Measurements from ENCODE around the gene GNG13.
"Not testable (repeated sequence)": the region's sequence is repeated elsewhere in the genome, so short reads cannot be mapped to it uniquely, and the experiment has no call there.

The GNG13 gene

DNA sequence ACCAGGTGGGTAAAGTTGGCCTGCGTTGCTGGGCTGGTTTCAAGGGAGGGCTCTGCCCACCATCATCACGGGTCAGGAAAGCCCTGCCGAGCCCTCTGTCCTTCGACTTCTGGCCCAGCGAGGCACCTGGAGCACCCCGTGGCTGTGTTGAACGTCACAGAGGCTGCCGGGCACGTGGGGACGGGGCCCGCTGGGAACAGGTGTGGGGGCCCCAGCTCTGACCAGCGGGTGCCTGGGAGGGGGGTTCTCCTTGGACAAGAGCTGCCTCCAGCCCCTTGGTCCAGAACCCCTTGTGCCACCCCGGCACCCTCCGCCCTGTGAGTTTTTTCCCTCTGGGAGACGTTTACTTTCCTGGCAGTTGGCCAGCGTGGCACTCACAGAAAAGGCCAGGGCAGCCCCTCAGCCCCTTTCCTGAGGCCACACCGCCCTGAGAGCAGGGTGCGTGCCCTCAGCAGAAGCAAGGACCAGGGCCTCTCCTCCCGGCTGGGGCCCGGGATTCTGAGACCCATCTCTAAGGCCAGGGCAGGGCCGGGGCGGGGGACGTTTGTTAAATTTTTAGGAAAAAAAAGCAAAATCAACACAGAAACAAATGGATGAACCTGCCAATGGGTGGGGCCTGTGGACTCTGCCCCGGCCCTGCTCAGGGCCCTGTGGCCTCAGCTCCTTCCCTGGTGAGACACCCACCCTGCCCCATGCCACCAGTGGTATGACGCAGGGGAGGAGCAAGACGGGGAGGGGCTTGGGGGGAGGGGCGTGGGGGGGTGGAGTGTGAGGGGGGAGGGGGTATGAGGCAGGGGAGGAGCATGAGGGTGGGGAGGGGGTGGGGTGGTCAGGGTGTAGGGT lies 31.3 kb upstream of the GNG13 start:
- DNase-seq = no peak

DNA sequence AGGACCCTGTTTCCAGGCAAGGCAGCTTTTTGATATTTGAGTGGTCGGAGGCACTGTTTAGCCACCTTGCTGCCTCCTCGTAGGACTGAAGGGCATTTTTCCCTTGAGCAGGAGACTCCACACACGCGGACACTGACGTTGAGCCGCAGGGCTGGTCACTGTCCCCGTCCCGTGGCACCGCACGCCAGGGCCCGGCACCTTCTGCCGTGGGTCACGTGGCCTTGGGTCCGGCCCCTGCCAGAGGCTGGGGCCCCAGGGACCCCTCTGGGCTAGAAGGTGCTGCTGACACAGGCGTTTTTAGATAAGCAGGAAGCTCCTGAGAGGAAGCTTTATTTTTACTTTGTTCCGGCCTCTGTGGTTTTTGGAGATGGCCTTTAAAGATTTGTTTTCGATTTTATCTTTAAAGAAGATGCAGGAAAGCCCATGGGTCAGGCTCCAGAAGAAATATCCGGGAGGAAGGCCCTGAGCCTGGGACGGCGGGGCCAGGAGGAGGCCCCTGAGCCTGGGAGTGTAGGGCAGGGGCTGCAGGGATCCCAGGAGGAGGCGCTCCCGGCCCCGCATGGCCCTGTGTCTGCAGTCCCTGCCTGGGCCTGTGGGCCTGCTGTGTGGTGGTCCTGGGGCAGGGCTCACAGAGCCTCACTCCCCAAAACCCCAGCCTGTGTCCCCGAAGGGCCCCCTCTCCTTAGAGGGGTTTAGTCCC lies 30.5 kb upstream of the GNG13 start:
- no peak for DNase-seq

DNA sequence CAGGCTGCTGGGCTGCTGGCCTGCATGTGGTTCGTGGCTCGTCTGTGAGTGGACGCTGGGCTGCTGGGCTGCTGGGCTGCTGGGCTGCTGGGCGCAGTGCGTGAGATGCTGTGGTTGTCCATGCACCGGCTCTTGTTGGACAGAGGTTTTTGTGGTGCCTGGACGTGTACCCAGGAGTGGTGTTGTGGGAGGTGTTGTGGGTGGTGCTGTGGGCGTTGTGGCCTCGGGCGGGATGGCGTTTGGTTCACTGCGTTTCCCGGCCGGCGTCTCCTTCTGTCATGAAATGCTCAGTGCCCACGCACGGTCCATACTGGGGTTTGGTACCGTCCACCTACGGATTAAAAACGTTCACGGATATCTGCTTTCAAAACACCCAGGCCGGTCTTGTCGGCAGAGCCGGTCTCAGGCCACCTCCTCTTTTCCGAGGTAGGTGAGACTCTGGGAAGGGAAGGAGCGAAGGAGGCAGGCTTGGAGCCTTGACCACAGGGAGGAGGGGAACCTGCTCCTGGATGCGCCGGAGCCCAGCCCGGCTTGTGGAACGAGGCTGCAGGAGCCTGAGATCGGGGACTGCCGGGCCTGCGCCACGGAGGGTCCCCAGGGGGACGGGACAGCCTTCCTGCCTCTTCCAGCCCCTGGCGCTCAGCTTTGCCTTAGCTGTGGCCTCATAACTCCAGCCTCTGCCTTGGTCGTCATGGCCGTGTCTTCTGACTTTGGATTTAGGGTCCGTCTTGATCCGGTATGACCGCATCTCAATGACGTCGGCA lies 29.8 kb upstream of the GNG13 start:
- DNase-seq = no peak

DNA sequence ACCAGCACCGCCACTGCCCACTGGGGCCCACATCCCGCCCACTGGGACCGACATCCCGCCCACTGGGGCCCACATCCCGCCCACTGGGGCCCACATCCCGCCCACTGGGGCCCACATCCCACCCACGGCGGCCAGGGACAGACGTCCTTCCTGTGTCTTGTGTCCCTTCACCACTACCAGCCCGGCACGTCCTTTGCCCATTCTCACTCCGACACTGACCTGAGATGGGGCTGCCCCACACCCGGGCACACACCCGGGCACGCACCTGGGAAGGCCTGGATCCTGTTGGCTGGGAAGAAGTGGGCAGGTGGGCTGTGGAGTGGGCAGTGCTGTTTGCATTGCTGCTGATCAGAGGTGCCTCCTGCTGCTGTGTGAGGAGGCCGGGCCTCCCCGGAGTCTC lies 28.4 kb upstream of the GNG13 start:
- no peak for DNase-seq

DNA sequence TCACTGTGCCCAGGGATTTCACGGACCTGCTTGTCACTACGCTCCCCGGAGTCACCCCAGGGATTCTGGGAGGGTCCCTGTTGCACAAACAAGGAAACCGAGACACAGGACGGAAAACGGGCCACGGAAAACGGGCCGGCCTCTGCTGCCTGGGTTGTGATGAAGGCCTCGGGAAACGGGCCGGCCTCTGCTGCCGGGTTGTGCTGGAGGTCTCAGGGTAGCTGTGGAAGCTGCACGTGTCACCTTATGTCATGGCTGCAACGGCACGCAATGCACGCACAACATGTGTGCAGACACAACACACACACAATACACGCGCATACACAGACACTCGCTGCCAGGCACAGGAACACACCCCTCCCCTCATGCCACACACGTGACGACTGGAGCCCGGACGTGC lies 27.0 kb upstream of the GNG13 start:
- DNase-seq = no peak

DNA sequence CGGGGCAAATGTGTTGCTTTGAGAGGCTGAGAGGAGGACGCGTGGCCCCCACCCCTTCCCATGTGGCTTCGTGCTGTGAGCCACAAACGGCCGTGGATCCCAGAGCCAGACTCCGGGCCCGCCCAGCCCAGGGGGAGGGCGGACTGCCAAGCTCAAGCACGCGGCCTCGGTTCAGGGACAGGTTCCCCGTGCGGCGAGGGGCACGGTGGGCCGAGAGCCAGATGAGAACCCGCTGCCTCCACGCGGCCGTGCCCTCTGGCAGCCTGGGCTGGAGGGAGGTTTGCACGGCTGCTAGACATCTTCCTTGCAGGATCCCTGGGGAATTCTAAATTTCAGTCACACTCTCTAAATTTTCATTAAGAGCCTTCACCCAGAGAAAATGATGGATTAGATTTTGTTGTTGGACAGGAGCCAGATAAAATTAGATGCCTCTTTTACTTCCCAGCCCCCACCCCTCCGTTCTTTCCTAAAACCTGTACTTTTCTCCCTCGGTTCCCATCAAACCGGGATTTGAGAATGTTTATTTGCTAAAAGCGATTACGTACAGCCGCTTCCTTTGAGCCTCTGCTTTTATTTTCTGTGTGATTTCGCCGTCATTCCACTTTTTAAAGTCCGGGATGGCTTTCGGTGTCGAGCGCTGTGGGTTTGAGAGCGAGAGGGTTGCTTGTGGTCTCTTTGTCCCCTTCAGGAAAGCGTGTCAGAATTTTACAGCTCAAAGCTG lies 25.0 kb upstream of the GNG13 start:
- DNase-seq = no peak

DNA sequence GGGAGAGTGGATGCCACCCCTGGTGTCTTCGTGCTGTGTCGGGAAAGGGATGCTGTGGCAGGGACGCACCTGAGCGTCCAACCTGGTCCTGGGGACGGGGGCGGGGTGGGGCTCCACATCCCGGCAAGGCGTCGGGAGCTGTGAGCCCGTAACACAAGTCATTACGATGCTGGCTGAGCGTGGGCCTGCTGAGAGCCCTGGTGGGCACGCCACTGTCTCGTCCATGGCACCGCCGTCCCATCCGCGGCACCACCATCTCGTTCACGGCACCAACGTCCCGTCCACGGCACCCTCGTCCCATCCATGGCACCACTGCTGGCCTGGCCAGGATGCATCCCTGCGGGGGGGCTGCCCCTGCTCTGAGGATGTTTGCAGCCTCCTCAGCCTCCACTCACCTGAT lies 24.1 kb upstream of the GNG13 start:
- no peak for DNase-seq

DNA sequence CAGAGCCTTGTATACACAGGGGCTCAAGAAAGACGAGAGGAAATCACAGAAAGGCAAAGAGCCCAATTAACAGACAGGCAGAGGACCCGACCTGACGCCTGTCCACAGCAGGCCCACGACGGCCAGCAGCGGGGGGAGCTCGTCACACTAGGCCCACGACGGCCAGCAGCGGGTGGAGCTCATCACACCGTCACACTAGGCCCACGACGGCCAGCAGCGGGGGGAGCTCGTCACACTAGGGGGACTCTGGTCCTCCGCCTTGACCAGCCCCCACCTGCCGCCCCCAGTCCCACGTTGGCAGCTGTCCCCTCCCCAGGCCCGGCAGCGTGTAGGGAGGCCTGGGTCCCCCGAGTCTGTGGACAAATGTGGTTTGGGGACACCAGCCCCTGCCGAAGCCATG lies 23.7 kb upstream of the GNG13 start:
- DNase-seq = no peak

DNA sequence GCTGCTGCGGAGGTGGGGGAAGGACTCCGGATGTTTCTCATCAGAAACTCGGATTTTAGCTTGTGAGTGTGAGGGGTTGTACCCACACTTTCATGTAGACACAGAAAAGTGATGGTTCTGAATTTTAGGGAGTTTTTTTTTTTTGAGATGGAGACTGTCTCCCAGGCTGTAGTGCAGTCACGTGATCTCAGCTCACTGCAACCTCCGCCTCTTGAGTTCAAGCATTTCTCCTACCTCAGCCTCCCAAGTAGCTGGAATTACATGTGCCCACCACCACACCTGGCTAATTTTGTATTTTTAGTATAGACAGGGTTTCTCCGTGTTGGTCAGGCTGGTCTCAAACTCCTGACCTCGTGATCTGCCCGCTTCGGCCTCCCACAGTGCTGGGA lies 22.4 kb upstream of the GNG13 start:
- DNase-seq = no peak

DNA sequence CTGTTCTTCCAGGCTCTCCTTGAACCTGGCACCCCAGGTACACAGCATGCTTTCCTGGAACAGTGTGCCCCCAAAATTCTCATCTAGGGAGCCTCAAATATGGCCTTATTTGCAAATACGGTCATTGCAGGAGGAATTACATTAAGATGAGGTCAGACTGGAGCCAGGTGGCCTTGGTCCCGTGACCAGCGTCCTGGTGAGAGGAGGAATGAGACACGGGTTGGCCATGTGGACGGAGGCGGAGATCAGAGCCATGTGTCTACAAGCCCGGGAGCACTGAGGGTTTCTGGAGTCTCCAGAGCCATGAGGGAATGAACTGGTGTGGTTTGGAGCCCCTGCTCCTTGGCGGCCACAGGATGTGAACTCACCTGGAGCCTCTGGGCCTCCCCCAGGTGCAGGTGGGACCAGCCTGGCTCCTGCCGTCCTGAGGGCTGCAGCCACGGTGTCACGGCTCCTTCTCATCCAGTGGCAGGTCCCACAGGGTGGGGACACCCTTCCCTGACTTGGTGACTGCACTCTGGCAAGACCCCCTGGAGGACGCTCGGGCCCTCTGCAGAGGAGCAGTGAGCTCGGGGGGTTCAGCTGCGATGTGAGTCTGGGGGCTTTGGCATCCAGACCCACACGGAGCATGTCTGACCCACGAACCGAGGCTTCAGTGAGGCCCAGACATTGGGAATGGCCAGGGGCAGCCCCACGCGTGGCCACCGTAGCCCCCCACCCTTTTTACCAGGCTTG lies 21.8 kb upstream of the GNG13 start:
- no peak for DNase-seq

DNA sequence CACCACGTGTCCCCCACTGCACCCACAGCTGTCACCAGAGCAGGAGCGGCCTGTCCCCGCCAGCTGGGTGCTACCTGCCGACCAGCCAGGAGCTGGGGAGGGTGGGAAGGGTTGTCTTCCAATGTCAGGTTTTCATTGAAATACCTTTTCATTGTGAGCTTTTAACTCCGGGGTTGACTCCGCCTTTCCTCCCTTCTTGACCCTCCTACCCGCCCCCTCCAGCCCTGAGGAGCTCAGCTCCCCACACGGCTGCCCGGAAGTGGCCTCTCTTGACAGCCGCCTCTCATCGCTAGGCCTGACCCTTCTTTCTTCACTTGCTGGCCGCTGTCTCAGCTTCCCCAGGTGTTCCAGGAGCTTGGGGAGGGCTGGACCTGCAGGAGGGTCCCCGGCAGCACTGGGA lies 21.2 kb upstream of the GNG13 start:
- no peak for DNase-seq

DNA sequence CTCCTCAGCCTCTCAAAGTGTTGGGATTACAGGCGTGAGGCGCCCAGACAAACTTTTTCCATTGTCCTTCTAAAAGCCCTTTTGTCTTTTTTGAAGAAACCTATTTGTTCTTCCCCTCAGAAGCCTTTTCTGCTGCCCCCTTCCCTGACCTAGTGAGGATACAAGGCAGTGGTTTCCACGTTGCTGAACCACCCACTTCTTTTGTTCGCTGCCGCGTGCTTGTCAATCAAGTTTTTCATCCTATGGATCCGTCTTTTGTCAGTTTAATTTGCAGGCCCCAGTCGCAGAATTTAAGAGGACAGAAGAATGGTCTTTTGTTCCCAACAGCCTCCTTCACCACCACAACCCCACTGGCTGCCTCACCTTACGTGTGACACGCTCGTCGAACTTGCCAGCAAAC lies 20.2 kb upstream of the GNG13 start:
- DNase-seq = no peak

DNA sequence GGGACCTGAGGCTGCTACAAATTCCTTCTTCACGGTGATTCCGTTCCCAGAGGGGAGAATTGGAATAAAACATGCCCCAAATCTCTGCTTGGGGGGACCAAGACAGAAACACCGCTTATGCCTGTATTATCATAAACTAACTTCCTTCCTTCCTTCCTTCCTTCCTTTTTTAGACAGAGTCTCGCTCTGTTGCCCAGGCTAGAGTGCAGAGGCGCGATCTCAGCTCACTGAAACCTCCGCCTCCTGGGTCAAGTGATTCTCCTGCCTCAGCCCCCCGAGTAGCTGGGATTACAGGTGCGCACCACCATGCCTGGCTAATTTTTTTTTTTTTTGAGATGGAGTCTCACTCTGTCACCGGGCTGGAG lies 19.5 kb upstream of the GNG13 start:
- not testable (repeated sequence) for DNase-seq

DNA sequence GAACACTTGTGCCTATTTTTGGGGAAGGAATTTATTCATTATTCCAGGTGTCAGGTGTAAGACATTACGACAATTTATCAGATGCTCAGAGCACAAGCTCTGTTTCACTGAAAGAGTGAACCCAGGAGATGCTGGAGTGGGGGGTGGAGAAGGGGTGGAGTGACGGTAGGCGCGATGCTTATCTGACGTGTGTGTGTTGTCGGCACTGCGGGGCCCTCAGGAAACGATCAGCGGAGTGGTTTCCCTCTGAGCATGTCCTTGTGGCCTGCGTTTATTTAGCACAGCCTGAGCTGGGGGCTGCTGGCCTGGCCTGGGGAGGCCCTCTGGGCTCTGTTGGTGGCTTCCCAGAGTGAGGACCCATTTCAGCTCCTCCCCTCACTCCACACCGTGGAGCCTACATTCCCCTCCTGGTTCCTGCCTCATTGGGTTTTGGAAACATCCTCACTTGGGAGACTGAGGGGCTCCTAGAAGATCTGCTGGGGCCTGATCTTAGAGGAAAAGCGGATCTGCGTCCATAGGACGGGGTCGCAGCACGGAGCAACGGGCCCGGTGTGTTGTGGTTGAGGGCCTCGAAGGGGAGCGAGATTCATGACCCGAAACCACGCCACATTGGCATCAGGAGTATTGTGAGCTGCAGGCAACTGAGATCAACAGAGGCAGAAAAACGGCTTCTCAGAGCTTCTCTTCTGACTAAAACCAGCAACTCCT lies 19.0 kb upstream of the GNG13 start:
- no peak for DNase-seq

DNA sequence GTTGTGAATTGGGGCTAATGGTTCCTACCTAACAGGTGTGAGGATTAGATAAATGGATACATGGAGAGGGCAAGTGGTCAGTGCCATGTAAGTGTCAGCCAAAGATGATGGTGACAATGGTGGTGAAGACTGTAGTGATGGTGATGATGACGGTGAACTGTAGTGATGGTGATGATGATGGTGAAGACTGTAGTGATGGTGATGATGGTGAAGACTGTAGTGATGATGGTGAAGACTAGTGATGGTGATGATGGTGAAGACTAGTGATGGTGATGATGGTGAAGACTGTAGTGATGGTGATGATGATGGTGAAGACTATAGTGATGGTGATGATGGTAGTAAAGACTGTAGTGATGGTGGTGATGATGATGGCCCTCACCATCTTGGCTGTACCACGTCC lies 18.1 kb upstream of the GNG13 start:
- no peak for DNase-seq

DNA sequence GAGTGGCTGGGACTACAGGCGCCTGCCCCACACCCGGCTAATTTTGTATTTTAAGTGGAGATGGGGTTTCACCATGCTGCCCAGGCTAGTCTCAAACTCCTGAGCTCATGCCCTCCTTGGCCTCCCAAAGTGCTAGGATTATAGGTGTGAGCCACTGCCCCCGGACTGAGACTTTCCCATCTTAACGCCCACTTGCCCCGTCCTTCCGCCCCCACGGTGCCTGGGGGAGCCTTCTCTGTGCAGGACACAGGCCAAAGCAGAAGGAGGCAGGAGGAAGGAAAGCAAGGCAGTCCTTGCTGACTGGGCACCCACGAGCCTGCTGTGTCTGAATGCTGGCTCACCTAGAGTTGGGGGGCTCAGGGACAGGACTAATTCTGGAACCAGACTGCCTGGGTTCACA lies 17.6 kb upstream of the GNG13 start:
- no peak for DNase-seq

DNA sequence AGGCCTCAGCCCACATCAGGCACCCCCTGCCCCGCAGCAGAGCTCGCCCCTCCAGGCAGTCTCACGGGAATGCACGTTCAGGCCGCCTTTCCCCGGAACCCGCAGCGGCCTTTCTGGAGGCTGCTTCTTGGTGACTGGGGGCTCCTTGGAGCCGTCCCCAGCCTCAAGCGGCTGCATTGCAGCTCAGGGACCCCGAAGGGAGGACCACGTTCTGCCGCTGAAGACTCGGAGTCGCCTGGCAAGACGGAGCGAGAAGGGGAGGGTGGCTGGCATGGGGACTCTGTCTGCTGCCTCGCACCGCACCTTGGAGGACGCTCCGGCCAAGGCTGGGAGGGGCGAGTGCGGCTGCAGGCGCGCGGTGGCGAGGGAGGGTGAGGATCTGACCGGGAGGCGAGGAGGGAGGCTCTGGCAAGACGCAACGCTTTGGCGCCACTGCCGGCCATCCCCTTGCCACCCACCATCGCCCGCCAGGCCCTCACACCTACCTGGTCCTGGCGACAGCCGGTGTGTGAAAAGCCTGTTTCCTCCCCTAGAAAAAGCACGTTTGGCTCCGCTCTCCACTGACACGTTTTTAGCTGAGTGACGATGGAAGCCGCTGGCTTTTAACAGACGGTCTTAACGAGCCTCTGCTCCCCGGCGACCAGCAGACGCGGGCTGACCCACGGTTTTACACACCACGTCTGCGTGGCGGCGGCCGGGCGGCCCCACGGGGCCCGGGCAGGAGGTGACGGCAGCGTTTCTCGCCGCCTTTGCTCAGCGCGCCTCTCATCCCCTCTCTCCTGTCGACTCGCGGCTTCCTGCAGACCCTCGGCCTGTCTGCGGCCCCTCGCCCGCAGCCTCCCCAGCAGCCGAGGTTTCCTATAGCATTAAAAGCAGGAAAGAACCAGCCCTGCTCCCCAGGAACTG lies 16.7 kb upstream of the GNG13 start:
- no peak for DNase-seq

DNA sequence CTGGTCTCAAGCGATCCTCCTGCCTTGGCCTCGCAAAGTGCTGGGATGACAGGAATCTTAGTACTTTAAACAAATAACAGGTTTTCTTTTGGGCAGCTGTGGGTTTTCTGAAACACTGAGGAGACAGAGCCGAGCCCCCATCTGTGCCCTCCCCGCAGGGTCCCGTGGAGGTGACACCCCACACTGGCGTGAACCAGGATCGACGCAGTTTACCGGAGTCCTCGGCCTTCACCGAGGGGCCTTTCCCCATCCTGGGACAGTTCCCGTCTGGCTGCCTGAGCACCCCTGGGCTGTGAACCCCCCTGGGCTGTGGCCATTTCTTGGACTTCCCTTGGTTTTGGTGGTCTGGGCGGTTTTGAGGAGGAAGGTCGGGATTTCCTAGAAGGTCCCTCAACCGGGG lies 15.3 kb upstream of the GNG13 start:
- DNase-seq = no peak

DNA sequence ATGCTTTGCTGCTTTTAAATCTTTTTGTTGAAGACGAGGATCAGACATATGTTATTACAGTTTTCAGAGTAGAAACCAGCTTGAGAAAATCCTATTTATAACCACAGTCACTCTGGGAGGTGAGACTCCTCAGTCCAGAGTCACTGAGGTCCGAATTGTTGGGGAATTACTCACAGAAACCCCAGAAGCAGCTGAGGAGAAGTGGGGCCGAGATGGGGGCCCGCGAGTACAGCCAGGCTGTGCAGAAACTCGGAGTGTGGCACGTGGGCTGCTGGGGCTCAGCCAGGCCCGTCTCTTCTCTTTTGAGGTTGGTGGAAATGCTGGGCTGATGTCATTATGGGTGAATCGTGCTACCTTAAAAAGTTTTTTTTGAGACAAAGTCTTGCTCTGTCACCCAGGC lies 14.4 kb upstream of the GNG13 start:
- DNase-seq = peak; percentile 56

DNA sequence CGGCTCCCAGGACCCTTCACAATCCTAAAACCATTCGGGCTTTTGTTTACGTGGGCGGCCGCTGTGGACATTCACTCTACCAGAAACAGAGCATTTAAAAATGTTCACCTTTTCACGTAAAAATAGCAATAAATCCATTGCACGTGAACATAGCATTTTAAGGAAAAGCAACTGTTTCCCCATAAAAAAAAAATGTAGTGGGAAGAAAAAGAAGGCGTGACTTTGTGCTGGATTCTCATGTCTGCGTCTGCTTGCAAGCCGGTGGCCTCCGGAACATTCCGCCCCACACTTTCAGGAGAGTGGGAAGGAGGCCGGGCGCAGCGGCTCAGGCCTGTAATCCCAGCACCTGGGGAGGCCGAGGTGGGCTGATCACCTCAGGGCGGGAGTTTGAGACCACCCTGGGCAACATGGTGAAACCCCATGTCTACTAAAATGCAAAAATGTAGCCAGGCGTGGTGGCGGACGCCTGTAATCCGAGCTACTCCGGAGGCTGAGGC lies 13.4 kb upstream of the GNG13 start:
- no peak for DNase-seq
